GM18867 (cell line): ENCODE results near the gene GALNT15.

Experiments
- ATAC-seq: cut with Tn5 transposase; IDR thresholded peaks from one replicate; pipeline ENCODE4 v1.9.1; 2021; ENCODE audit warnings: mild to moderate bottlenecking, moderate library complexity; ENCODE audit not compliant: unreplicated experiment

Gene GALNT15

GRCh38 chr3:16151109-16151508 is 23.4 kb upstream of the GALNT15 start:
- ATAC-seq = no peak

GRCh38 chr3:16168211-16168610 is 6.3 kb upstream of the GALNT15 start:
- no peak for ATAC-seq

GRCh38 chr3:16171009-16171408 is 3.5 kb upstream of the GALNT15 start:
- no peak for ATAC-seq

GRCh38 chr3:16171825-16172224 is 2.7 kb upstream of the GALNT15 start:
- ATAC-seq = no peak

GRCh38 chr3:16173283-16174025 is 1.0 kb upstream of the GALNT15 start:
- no peak for ATAC-seq

DNA sequence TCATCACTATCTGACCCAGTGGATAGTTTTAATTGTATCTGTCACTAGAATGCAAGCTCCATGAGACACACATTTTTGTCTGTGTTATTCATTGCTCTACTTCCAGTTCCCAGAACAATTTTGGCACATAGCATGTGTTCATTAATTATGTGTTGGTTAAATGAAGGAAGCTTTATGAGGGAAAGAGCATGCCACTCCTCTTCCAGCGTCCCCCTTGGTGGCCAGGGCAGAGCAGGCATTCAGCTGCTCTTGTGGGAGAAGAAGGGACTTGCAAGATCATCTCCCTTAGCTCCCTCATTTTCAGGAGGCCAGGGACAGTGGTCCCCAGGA is 489 bp upstream of the GALNT15 start:
- ATAC-seq = no peak

GRCh38 chr3:16174976-16175901 is 759 bp downstream of the GALNT15 start:
- no peak for ATAC-seq

- ATAC-seq = no peak
Observed at GRCh38 chr3:16176391-16177030, 2.0 kb downstream of the GALNT15 start.

GRCh38 chr3:16177382-16177781 is 2.9 kb downstream of the GALNT15 start:
- ATAC-seq = no peak

DNA sequence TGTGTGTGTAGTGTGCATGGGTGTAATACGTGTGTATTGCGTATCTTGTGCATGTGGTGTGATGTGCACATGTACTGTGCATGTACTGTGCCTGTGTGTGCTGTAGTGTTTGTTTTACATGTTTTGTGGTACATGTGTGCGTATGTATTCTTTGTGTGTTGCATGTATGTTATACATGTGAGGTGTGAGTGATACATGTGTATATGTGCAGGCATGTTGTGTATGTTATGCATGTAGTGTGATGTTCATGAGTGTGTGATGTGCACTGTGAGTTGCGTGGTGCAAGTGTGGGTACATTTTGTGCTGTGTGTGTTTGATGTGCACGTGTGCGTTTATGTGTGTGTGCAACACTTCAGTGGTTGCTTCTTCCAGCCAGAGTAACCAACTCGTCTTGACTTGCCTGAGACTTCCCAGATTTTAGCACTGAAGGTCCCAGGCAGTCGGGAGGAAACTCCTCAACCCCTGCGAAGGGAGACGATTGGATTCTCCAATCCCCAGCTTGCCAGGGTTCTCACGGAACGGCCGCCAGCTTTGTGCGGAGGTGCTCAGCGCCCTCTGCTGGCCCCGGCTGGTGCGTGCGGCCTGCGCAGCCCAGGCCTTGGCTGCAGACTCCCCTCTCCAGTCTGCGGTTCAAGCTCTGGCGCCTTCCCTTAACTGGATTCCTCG is 3.6 kb downstream of the GALNT15 start:
- ATAC-seq = peak; percentile 78

GRCh38 chr3:16178628-16178988 is 4.1 kb downstream of the GALNT15 start:
- no peak for ATAC-seq

DNA sequence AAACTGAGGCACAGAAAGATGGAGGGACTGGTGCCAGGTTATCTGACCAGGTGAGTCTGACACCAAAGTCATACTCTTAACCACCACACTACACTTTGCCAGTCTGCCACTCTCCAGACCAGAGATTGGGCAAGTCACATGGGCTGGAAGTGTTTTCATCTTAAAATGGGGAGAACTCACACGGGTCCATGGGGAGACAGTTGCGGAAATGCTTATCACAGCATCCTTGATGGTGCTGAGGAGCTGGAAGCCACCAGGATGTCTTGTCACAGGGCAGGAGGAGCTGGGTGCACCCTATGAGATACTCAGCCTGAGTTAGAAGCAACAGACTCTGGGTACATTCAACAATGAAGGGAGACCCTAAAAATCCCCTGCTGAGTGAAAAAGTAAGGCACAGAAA is 4.8 kb downstream of the GALNT15 start:
- no peak for ATAC-seq

DNA sequence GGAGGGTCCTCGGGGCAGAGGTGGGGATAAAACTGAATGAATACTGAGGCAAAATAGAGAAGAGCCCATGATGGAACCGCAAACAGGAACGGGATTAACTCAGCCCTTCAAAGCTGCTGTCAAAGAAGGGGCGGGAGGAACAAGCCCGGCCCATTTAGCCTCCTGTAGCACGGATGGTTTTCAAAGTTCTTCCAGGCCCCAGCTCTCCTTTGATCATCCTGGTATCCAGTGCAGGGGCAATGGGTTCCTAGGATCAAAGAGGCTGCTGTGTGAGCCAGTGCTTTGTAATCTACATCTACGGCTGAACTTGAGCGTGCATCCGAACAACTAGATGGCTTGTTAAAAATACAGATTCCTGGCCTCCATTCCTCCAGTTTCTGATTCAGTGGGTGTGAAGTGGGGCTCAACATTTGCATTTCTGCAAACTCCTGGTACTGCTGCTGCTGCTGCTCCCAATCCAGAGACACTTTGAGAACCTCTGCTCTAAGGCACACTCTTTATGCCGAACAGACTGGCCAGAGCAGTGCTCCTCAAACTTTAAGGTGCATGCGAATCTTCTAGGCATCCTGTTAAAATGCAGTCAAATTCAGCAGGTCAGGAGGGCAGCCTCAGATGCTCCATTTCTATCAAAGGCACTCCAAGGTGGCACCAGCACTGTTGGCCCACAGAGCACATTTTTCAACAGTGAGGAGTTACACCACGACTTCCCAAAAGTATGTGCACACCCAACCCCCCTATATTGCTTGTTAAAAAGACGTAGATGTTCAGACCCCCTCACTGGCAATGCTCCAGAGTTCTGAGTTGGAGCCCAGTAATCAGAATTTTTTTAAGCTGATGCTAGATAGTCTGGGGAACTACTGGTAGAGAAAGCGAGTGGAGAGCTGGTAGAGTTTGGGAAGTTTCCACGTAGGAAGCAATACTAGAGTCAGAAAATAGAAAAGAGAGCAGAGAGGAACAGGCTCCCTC is 5.6 kb downstream of the GALNT15 start:
- no peak for ATAC-seq

DNA sequence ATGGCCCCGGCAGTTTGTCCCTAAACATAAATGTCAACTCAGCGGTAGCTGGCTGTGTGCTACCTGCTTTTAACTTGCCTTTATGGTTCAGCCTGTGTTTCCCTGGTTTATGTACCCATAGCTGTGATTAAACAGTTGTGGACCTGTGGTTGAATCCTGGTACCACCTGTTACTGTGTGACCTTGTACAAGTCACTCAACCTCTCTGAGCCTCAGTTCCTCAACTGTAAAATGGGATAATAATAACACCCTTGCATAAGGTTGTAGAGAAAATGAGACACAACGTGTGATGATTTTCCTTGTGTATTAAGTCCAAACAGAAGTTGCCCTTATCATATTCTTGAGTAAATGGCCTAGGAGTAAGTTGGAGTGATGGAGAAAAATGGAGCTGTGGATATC is 6.3 kb downstream of the GALNT15 start:
- no peak for ATAC-seq

- no peak for ATAC-seq
Observed at GRCh38 chr3:16181361-16181760, 6.9 kb downstream of the GALNT15 start.

- no peak for ATAC-seq
Observed at GRCh38 chr3:16182183-16182582, 7.7 kb downstream of the GALNT15 start.

- ATAC-seq = no peak
Observed at GRCh38 chr3:16182612-16183011, 8.1 kb downstream of the GALNT15 start.

DNA sequence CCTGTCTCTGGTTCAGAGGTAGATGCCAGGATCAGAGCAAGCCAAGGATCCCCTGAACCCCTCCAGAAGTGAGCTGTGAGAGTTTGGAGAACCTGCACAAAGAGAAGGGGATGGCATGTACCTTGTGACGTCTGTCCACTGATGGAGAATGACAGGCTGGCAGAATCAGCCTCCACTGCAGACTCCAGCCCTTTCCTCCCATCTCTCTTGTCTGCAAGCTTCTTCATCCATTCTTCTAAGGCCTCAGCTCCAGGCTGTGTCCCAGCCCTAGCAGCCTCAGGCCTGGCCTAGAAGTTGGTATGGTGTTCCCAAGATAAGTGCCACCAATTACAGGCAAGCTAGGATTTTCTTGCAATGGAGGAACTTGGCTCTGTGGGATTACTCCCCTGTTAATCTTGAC is 8.6 kb downstream of the GALNT15 start:
- no peak for ATAC-seq

GRCh38 chr3:16183601-16184270 is 9.3 kb downstream of the GALNT15 start:
- ATAC-seq = no peak

DNA sequence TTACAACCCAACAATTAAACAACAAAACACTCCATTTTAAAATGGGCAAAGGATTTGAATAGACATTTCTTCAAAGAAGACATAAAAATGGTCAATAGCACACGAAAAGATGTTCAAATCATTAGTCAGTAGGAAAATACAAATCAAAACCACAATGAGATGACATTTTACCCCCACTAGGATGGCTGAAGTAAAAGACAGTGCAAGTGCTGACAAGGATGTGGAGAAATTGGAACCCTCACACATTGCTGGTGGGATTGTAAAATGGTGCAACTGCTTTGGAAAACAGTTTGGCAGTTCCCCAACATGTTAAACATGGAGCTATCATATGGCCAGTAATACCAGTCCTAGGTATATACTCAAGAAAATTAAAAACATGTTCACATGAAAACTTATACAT is 11.6 kb downstream of the GALNT15 start:
- no peak for ATAC-seq
